DOHH2 (cell line): Measurements from ENCODE around the gene CCIN.

Experiments used
- H3F3A ChIP-seq: fragments of 200-600 bp; sonication (generic), shearing (Covaris generic); 2 replicates; pipeline ENCODE4 v1.6.0; 2016; ENCODE audit warnings: antibody characterized with exemption, mild to moderate bottlenecking; ENCODE audit not compliant: control insufficient read depth, insufficient read depth
- H3K27ac ChIP-seq: fragments of 200-600 bp; sonication (generic); 2 replicates; pipeline ENCODE4 v1.5.1; 2014; ENCODE audit warnings: low read depth, mild to moderate bottlenecking, low read length, moderate library complexity
- H3K27me3 ChIP-seq: fragments of 200-600 bp; sonication (generic); 2 replicates; pipeline ENCODE4 v1.6.1; 2014; ENCODE audit warnings: mild to moderate bottlenecking, low read length, mixed read lengths; ENCODE audit not compliant: control insufficient read depth
- H3K36me3 ChIP-seq: fragments of 200-600 bp; sonication (generic); 2 replicates; pipeline ENCODE4 v1.6.1; 2014; ENCODE audit warnings: mild to moderate bottlenecking, low read length, moderate library complexity, mixed read lengths; ENCODE audit not compliant: control insufficient read depth
- H3K4me1 ChIP-seq: fragments of 200-600 bp; sonication (generic); 2 replicates; pipeline ENCODE4 v1.6.1; 2014; ENCODE audit warnings: mild to moderate bottlenecking, low read length, mixed read lengths; ENCODE audit not compliant: control insufficient read depth
- H3K4me2 ChIP-seq: fragments of 200-600 bp; sonication (generic); 2 replicates; pipeline ENCODE4 v1.6.0; 2014; ENCODE audit warnings: mild to moderate bottlenecking, low read length, moderate library complexity
- H3K4me3 ChIP-seq: fragments of 200-600 bp; sonication (generic); 2 replicates; pipeline ENCODE4 v1.5.1; 2014; ENCODE audit warnings: mild to moderate bottlenecking, low read length, mixed read lengths
- H3K79me2 ChIP-seq: fragments of 200-600 bp; sonication (generic); 2 replicates; pipeline ENCODE4 v1.6.1; 2014; ENCODE audit warnings: mild to moderate bottlenecking, low read length, mixed read lengths; ENCODE audit not compliant: control insufficient read depth
- H3K9me2 ChIP-seq: fragments of 200-600 bp; sonication (generic); replicated peaks from 2 replicates; pipeline ENCODE4 v1.6.1; 2014; ENCODE audit warnings: mild to moderate bottlenecking, low read length, mixed read lengths; ENCODE audit not compliant: control insufficient read depth
- H3K9me3 ChIP-seq: fragments of 200-600 bp; sonication (generic); 2 replicates; pipeline ENCODE4 v1.6.1; 2014; ENCODE audit warnings: antibody characterized with exemption, low read length, mixed read lengths; ENCODE audit not compliant: control insufficient read depth, insufficient read depth
- H4K20me1 ChIP-seq: fragments of 200-600 bp; sonication (generic); 2 replicates; pipeline ENCODE4 v1.6.0; 2014; ENCODE audit warnings: low read depth, mild to moderate bottlenecking, antibody characterized with exemption, low read length, moderate library complexity; ENCODE audit not compliant: control insufficient read depth, insufficient read depth
- EZH2phosphoT487 ChIP-seq: fragments of 200-600 bp; sonication (generic); IDR thresholded peaks from 2 replicates; pipeline ENCODE4 v1.6.1; 2017; ENCODE audit warnings: borderline replicate concordance, mild to moderate bottlenecking, antibody characterized with exemption, low read length, moderate library complexity, mixed read lengths
- TF ChIP-seq, protein P1 (sequence below): fragments of 200-600 bp; sonication (generic); IDR thresholded peaks from one replicate; pipeline ENCODE4 v1.5.1; 2014; ENCODE audit warnings: antibody characterized with exemption, mild to moderate bottlenecking, low read depth, low read length; ENCODE audit not compliant: poor library complexity, severe bottlenecking

Gene CCIN

DNA sequence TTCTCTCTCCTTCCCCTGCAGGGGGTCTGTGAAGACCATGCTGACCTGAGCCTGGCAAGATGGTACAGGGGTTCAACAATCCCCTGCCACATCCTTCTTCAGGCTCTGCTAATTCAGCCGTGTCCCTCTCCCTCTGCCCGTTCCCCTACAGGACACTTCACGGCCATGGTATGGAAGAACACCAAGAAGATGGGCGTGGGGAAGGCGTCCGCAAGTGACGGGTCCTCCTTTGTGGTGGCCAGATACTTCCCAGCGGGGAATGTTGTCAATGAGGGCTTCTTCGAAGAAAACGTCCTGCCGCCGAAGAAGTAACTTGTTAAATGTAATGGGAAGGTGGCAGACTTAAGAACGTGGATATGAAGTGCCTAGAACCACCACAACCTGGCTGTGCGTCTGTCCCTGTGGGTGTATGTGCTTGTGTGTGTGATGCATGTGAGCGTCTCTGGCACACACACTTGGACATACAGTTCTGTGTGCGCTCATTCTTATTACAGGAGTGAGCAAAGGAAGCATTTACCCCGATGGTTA is 6.9 kb upstream of the CCIN start:
- H4K20me1 ChIP-seq, result no peaks in the 10 kb centered on the region
- no peaks in the 10 kb centered on the region for H3F3A ChIP-seq
- no peaks in the 10 kb centered on the region for H3K79me2 ChIP-seq
- H3K4me2 ChIP-seq, result no peak overlapping the region
- no peaks in the 10 kb centered on the region for H3K9me3 ChIP-seq
- no peaks in the 10 kb centered on the region for H3K9me2 ChIP-seq
- H3K27ac ChIP-seq, result no peak overlapping the region
- H3K27me3 ChIP-seq, result peaks cover 15% of the 10 kb centered on the region
- TF ChIP-seq EZH2phosphoT487, result no peak
- TF ChIP-seq, protein P1, sequence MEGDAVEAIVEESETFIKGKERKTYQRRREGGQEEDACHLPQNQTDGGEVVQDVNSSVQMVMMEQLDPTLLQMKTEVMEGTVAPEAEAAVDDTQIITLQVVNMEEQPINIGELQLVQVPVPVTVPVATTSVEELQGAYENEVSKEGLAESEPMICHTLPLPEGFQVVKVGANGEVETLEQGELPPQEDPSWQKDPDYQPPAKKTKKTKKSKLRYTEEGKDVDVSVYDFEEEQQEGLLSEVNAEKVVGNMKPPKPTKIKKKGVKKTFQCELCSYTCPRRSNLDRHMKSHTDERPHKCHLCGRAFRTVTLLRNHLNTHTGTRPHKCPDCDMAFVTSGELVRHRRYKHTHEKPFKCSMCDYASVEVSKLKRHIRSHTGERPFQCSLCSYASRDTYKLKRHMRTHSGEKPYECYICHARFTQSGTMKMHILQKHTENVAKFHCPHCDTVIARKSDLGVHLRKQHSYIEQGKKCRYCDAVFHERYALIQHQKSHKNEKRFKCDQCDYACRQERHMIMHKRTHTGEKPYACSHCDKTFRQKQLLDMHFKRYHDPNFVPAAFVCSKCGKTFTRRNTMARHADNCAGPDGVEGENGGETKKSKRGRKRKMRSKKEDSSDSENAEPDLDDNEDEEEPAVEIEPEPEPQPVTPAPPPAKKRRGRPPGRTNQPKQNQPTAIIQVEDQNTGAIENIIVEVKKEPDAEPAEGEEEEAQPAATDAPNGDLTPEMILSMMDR, result no peak
- no peak overlapping the region for H3K4me3 ChIP-seq
- no peaks in the 10 kb centered on the region for H3K36me3 ChIP-seq
- peaks cover 6% of the 10 kb centered on the region for H3K4me1 ChIP-seq

GRCh38 chr9:36163049-36163785 is 6.0 kb upstream of the CCIN start:
- no peaks in the 10 kb centered on the region for H3K9me3 ChIP-seq
- H3K36me3 ChIP-seq, result no peaks in the 10 kb centered on the region
- no peaks in the 10 kb centered on the region for H4K20me1 ChIP-seq
- H3F3A ChIP-seq, result no peaks in the 10 kb centered on the region
- TF ChIP-seq EZH2phosphoT487, result no peak
- TF ChIP-seq, protein P1, result no peak
- no peak overlapping the region for H3K27ac ChIP-seq
- no peak overlapping the region for H3K4me2 ChIP-seq
- H3K4me1 ChIP-seq, result peaks cover 6% of the 10 kb centered on the region
- no peaks in the 10 kb centered on the region for H3K79me2 ChIP-seq
- H3K27me3 ChIP-seq, result peaks cover 15% of the 10 kb centered on the region
- H3K9me2 ChIP-seq, result no peaks in the 10 kb centered on the region
- H3K4me3 ChIP-seq, result no peak overlapping the region

DNA sequence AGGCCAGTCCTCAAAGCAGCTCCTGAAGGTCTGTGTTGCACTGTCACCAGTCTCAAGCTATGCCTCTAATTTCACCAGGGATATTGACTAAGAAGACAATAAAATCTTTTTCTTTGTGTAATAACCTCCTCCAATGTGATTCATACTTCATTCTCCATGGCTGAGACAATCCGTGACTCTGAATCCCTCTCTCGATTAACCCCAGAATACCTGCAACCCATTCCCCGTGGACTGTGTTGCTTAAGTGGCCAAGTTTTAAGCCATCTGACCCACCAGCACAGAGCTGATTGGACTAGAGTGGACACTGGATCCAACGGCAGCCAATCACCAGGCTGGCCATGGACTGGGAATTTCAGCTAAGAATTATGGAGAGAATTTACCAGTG is 5.4 kb upstream of the CCIN start:
- H3K9me2 ChIP-seq, result no peaks in the 10 kb centered on the region
- H3K36me3 ChIP-seq, result no peaks in the 10 kb centered on the region
- TF ChIP-seq EZH2phosphoT487, result no peak
- TF ChIP-seq, protein P1, result no peak
- no peak overlapping the region for H3K4me3 ChIP-seq
- H3K4me1 ChIP-seq, result peaks cover 6% of the 10 kb centered on the region
- H3K27me3 ChIP-seq, result peaks cover 15% of the 10 kb centered on the region
- H3K27ac ChIP-seq, result no peak overlapping the region
- no peaks in the 10 kb centered on the region for H3K9me3 ChIP-seq
- no peaks in the 10 kb centered on the region for H4K20me1 ChIP-seq
- no peaks in the 10 kb centered on the region for H3F3A ChIP-seq
- no peaks in the 10 kb centered on the region for H3K79me2 ChIP-seq
- no peak overlapping the region for H3K4me2 ChIP-seq
